ENCODE data around the gene SUSD3. TPM values are rescaled to one million over a fixed set of nuclear protein-coding genes. Genes with fewer than 3 reads are reported as not detected.

SUSD3 gene
- total and polyA plus RNA-seq, 2 of the 8 experiments (the other 6 are each of a cell fraction or from before 2014, with no cell fraction given), result 5.5 to 35.4 TPM

DNA sequence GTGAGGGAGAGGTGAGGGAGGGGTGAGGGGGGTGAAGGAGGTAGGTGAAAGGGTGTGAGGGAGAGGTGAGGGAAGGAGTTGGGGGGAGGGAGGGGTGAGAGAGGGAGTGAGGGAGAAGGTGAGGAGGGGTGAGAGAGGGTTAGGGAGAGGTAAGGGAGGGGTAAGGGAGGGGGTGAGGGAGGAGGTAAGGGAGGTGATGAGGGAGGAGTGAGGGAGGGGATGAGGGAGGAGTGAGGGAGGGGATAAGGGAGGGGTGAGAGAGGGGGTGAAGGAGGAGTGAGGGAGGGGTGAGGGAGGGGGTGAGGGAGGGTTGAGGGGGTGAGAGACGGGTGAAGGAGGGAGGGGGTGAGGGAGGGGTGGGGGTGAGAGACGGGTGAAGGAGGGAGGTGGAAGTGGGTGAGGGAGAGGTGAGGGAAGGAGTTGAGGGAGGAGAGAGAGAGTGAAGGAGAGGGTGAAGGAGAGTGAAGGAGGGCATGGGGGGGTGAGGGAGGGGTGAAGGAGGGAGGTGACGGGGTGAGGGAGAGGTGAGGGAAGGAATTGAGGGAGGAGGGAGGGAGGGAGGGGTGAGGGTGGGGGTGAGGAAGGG is 57.1 kb downstream of the SUSD3 start (continued):
- TF ChIP-seq YY1 (IDR thresholded peaks at IDR 0.05; ENCODE audit: low read depth, low read length) (no peak), TBP (IDR thresholded peaks at IDR 0.05; ENCODE audit: low read depth, low read length) (no peak), SP4 (IDR thresholded peaks at IDR 0.05; ENCODE audit: low read length) (no peak)

Data from H1 (cell line).